WERI-Rb-1 (cell line): Measurements from ENCODE around the gene ALB.
"Not testable (repeated sequence)": the region's sequence is repeated elsewhere in the genome, so short reads cannot be mapped to it uniquely, and the experiment has no call there.

Experiments used
- DNase-seq: peaks from one replicate; pipeline ENCODE4 v3.0.0-alpha.2; 2020
- H3K27ac ChIP-seq: fragments of 250-450 bp; sonication (Bioruptor Pico); 2 replicates; pipeline ENCODE4 v1.5.1; 2020; ENCODE audit warnings: mild to moderate bottlenecking, moderate library complexity
- H3K27me3 ChIP-seq: fragments of 250-450 bp; sonication (Bioruptor Pico); 2 replicates; pipeline ENCODE4 v1.5.1; 2021; ENCODE audit warnings: mild to moderate bottlenecking, low read depth, moderate library complexity; ENCODE audit not compliant: insufficient read depth, severe bottlenecking
- H3K36me3 ChIP-seq: fragments of 250-450 bp; sonication (Bioruptor Pico); 2 replicates; pipeline ENCODE4 v1.5.1; 2020; ENCODE audit warnings: mild to moderate bottlenecking, moderate library complexity
- H3K4me3 ChIP-seq: 2 replicates; pipeline ENCODE4 v1.5.1; 2011; ENCODE audit warnings: low read depth, mild to moderate bottlenecking, control low read depth, low read length
- H3K9me3 ChIP-seq: fragments of 250-450 bp; sonication (Bioruptor Pico); 2 replicates; pipeline ENCODE4 v1.5.1; 2021; ENCODE audit warnings: mild to moderate bottlenecking, moderate library complexity; ENCODE audit not compliant: severe bottlenecking
- CTCF ChIP-seq: IDR thresholded peaks from 2 replicates; pipeline ENCODE4 v1.5.1; 2011; ENCODE audit warnings: low read depth, mild to moderate bottlenecking, control low read depth, inconsistent platforms, low read length

ALB gene

GRCh38 chr4:73404042-73404441 lies at the start of gene ALB:
TSS of gene ALB (plus strand) at chr4:73404287. CDS start at chr4:73404328, 41 bp downstream.
- Histone ChIP-seq H3K36me3 (no peaks in the 10 kb centered on the region), H3K27ac (no peak within 1 kb of the TSS), H3K4me3 (no peak within 1 kb of the TSS), H3K9me3 (no peaks in the 10 kb centered on the region), H3K27me3 (no peaks in the 10 kb centered on the region)
- DNase-seq, result no peak
- TF ChIP-seq CTCF, result no peak

- not testable (repeated sequence) for H3K4me3 ChIP-seq, H3K36me3 ChIP-seq, H3K27ac ChIP-seq
Measured at GRCh38 chr4:73357174-73357573, 46.9 kb upstream of the ALB start.

GRCh38 chr4:73369506-73370199 lies 34.4 kb upstream of the ALB start:
- not testable (repeated sequence) for H3K27ac ChIP-seq, H3K27me3 ChIP-seq, H3K36me3 ChIP-seq, H3K4me3 ChIP-seq, H3K9me3 ChIP-seq, DNase-seq

More at GRCh38 chr4:73357174-73357573, 46.9 kb upstream of the ALB start:
- not testable (repeated sequence) for H3K9me3 ChIP-seq, DNase-seq, H3K27me3 ChIP-seq

GRCh38 chr4:73375328-73375741 lies 28.8 kb upstream of the ALB start:
- TF ChIP-seq CTCF, result no peak
- H3K9me3 ChIP-seq, result no peaks in the 10 kb centered on the region
- no peak overlapping the region for H3K27ac ChIP-seq
- H3K36me3 ChIP-seq, result no peaks in the 10 kb centered on the region
- no peak overlapping the region for H3K4me3 ChIP-seq
- DNase-seq, result no peak
- H3K27me3 ChIP-seq, result no peaks in the 10 kb centered on the region

- Histone ChIP-seq H3K36me3 (no peaks in the 10 kb centered on the region), H3K27me3 (no peaks in the 10 kb centered on the region), H3K27ac (no peak overlapping the region), H3K4me3 (no peak overlapping the region), H3K9me3 (no peaks in the 10 kb centered on the region)
- no peak for DNase-seq
- TF ChIP-seq CTCF, result no peak
Measured at GRCh38 chr4:73376251-73376650, 27.8 kb upstream of the ALB start.

- TF ChIP-seq CTCF, result no peak
- Histone ChIP-seq H3K36me3 (no peaks in the 10 kb centered on the region), H3K27me3 (no peaks in the 10 kb centered on the region), H3K27ac (no peak overlapping the region), H3K4me3 (no peak overlapping the region), H3K9me3 (no peaks in the 10 kb centered on the region)
- no peak for DNase-seq
Measured at GRCh38 chr4:73376976-73377375, 27.1 kb upstream of the ALB start.

- Histone ChIP-seq H3K9me3 (no peaks in the 10 kb centered on the region), H3K36me3 (no peaks in the 10 kb centered on the region), H3K27ac (no peak overlapping the region), H3K27me3 (no peaks in the 10 kb centered on the region), H3K4me3 (no peak overlapping the region)
- DNase-seq, result no peak
- TF ChIP-seq CTCF, result no peak
Measured at GRCh38 chr4:73378887-73379286, 25.2 kb upstream of the ALB start.
